HL-60 (cell line): ENCODE measurements around the gene IFNA21.
"Not testable (repeated sequence)": the region's sequence is repeated elsewhere in the genome, so short reads cannot be mapped to it uniquely, and the experiment has no call there.

Experiments
- DNase-seq, 2 experiments: peaks; one replicate each; pipeline ENCODE4 v3.0.0-alpha.2; 2010 to 2020; ENCODE audit warnings: low read depth in 1 of 2, low spot score in 1 of 2
- H3K27ac ChIP-seq: fragments of 250-450 bp; sonication (Bioruptor Pico); replicated peaks from 2 replicates; pipeline ENCODE4 v1.5.1; 2020; ENCODE audit warnings: mild to moderate bottlenecking, moderate library complexity
- H3K27me3 ChIP-seq: fragments of 250-450 bp; sonication (Bioruptor Pico); 2 replicates; pipeline ENCODE4 v1.5.1; 2021; ENCODE audit warnings: mild to moderate bottlenecking, moderate library complexity; ENCODE audit not compliant: insufficient read depth, poor library complexity, severe bottlenecking
- H3K4me3 ChIP-seq: replicated peaks from 2 replicates; pipeline ENCODE4 v1.5.1; 2011; ENCODE audit warnings: mild to moderate bottlenecking, control low read depth, low read length; ENCODE audit not compliant: insufficient read depth
- CTCF ChIP-seq: IDR thresholded peaks from one replicate; pipeline ENCODE4 v1.5.1; 2011; ENCODE audit warnings: low read length, control low read depth, inconsistent platforms; ENCODE audit not compliant: insufficient read depth
- GABPA ChIP-seq: IDR thresholded peaks from 2 replicates; pipeline ENCODE4 v1.6.1; 2012; ENCODE audit warnings: low read depth
- POLR2AphosphoS5 ChIP-seq: IDR thresholded peaks from 2 replicates; pipeline ENCODE4 v1.6.1; 2012; ENCODE audit warnings: low read depth
- REST ChIP-seq: IDR thresholded peaks from 2 replicates; pipeline ENCODE4 v1.6.1; 2012; ENCODE audit warnings: low read depth; ENCODE audit not compliant: insufficient replicate concordance
- SPI1 ChIP-seq: IDR thresholded peaks from 2 replicates; pipeline ENCODE4 v1.6.1; 2012; ENCODE audit warnings: low read depth, mild to moderate bottlenecking, borderline replicate concordance
- long read RNA-seq: library from polyadenylated mRNA; unstranded; transcript quantifications from one replicate; pipeline ENCODE4 v2.0.0, GENCODE V29; 2020

Gene IFNA21
- long read RNA-seq: 0 reads

- not testable (repeated sequence) for H3K27me3 ChIP-seq, H3K27ac ChIP-seq, H3K4me3 ChIP-seq, DNase-seq
Observed at GRCh38 chr9:21166560-21166959, at the start of gene IFNA21. TSS of gene IFNA21 (minus strand) at chr9:21166660. CDS start at chr9:21166612, 48 bp downstream.

GRCh38 chr9:21213411-21214326 is 47.2 kb upstream of the IFNA21 start:
- not testable (repeated sequence) for H3K4me3 ChIP-seq, H3K27me3 ChIP-seq, H3K27ac ChIP-seq, DNase-seq
- peak; percentile 19 for TF ChIP-seq CTCF

GRCh38 chr9:21212160-21212559 is 45.7 kb upstream of the IFNA21 start:
- H3K27ac ChIP-seq, DNase-seq, H3K27me3 ChIP-seq, H3K4me3 ChIP-seq: not testable (repeated sequence)

GRCh38 chr9:21210782-21211181 is 44.3 kb upstream of the IFNA21 start:
- not testable (repeated sequence) for DNase-seq, H3K4me3 ChIP-seq, H3K27ac ChIP-seq, H3K27me3 ChIP-seq

- TF ChIP-seq SPI1 (no peak), REST (no peak), GABPA (no peak)
- H3K4me3 ChIP-seq: no peak overlapping the region
Observed at GRCh38 chr9:21210311-21210710, 43.9 kb upstream of the IFNA21 start.

GRCh38 chr9:21207043-21207442 is 40.6 kb upstream of the IFNA21 start, which contains the start of gene IFNA10:
TSS of gene IFNA10 (minus strand) at chr9:21207143. CDS start at chr9:21207097, 46 bp downstream.
- not testable (repeated sequence) for H3K27me3 ChIP-seq, H3K4me3 ChIP-seq, H3K27ac ChIP-seq, DNase-seq

More at GRCh38 chr9:21210311-21210710, 43.9 kb upstream of the IFNA21 start:
- Histone ChIP-seq H3K27ac (no peak overlapping the region), H3K27me3 (no peaks in the 10 kb centered on the region)
- no peak for DNase-seq

DNA sequence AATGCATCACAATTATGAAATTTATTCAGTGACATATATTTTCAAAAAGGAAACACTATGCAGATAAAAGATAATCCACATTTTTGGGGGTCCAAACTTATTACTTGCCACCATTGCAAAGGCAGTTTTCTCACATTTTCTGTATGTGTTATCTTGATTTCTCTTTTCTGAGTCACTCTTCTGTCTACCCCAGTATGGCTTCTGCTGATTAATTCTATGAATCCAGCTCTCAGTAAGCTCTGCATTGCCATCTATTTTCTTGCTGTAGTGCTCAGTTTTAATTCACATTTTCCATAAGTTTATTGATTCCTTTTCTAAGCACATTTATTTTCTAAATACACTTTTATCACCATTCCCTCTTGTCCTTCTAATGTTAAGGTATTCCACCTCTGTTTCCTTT is 38.7 kb upstream of the IFNA21 start:
- no peak overlapping the region for H3K4me3 ChIP-seq
- DNase-seq: no peak
- TF ChIP-seq GABPA (no peak), CTCF (no peak), REST (no peak), POLR2AphosphoS5 (no peak), SPI1 (no peak)
- no peak overlapping the region for H3K27ac ChIP-seq
- H3K27me3 ChIP-seq: no peaks in the 10 kb centered on the region

DNA sequence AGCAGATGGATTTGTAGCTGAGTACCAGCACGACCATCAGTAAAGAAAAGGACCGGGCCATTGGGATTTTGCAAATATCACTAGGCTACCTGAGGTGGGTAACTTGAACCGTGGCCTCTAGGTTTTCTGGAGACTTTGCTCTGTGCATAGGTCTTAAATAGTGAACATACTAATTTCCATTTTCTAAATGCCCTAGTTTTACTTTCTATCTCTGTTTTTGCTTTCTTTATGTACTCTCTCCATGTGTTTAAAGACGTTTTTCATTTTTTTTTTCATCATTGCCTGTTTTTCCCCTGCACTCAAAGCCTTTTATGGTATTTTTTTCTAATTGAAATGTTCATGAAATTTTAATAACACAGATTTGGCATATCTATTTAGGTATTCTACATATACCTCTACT is 35.6 kb upstream of the IFNA21 start, which contains the start of gene IFNA7:
Gene IFNA7 (minus strand): TSS at position 101 of the 400 bp plus-strand sequence. CDS start 40 bp downstream, at position 61.
- H3K27ac ChIP-seq, DNase-seq, H3K27me3 ChIP-seq, H3K4me3 ChIP-seq: not testable (repeated sequence)
